Endothelial cell (in vitro differentiated cells): ENCODE data around the gene KISS1. TPM values are rescaled to one million over a fixed set of nuclear protein-coding genes. Genes with fewer than 3 reads are reported as not detected.

Experiments
- DNase-seq: peaks from one replicate; pipeline ENCODE4 v3.0.0; 2021; ENCODE audit warnings: low spot score
- H3K27ac Mint-ChIP-seq: one replicate; pipeline ENCODE4 v1.8.0; 2021; ENCODE audit warnings: mixed read lengths, inconsistent platforms; ENCODE audit not compliant: unreplicated experiment
- H3K27me3 Mint-ChIP-seq: one replicate; pipeline ENCODE4 v1.8.0; 2021; ENCODE audit warnings: mild to moderate bottlenecking, moderate library complexity, mixed read lengths, inconsistent platforms; ENCODE audit not compliant: unreplicated experiment
- H3K36me3 Mint-ChIP-seq: one replicate; pipeline ENCODE4 v1.8.0; 2021; ENCODE audit warnings: mild to moderate bottlenecking, low read depth, mixed read lengths, inconsistent platforms; ENCODE audit not compliant: unreplicated experiment
- H3K4me1 Mint-ChIP-seq: one replicate; pipeline ENCODE4 v1.8.0; 2021; ENCODE audit warnings: mild to moderate bottlenecking, mixed read lengths, inconsistent platforms; ENCODE audit not compliant: unreplicated experiment
- H3K4me3 Mint-ChIP-seq: one replicate; pipeline ENCODE4 v1.8.0; 2021; ENCODE audit warnings: mild to moderate bottlenecking, mixed read lengths, inconsistent platforms; ENCODE audit not compliant: unreplicated experiment
- H3K9me3 Mint-ChIP-seq: one replicate; pipeline ENCODE4 v1.8.0; 2021; ENCODE audit warnings: mixed read lengths, inconsistent platforms; ENCODE audit not compliant: unreplicated experiment
- CTCF ChIP-seq: fragments of 200-600 bp; sonication (generic); IDR thresholded peaks from one replicate; pipeline ENCODE4 v1.5.0; 2021; ENCODE audit warnings: antibody characterized with exemption; ENCODE audit not compliant: unreplicated experiment
- total RNA-seq: library from RNA; stranded (reverse); fragmentation: NEBNext Ultra II Directional; extraction: Animal tissue kit (Norgen Biotek cat#: 25700); gene quantifications from one replicate; pipeline ENCODE4 v1.2.1, GENCODE V29; 2021; ENCODE audit not compliant: unreplicated experiment

KISS1 gene
- total RNA-seq, 1 donor from 2014 or later, result not detected

- DNase-seq, result no peak
- peaks cover 9% of the 10 kb centered on the region for H3K36me3 Mint-ChIP-seq
- H3K27me3 Mint-ChIP-seq, result peaks cover 6% of the 10 kb centered on the region
- no peak overlapping the region for H3K27ac Mint-ChIP-seq
- no peaks in the 10 kb centered on the region for H3K9me3 Mint-ChIP-seq
- H3K4me3 Mint-ChIP-seq, result no peak overlapping the region
- H3K4me1 Mint-ChIP-seq, result peaks cover 2% of the 10 kb centered on the region
- TF ChIP-seq CTCF, result no peak
Measured at GRCh38 chr1:204142032-204142974, 54.0 kb downstream of the KISS1 start.

GRCh38 chr1:204141131-204141530 lies 55.2 kb downstream of the KISS1 start:
- H3K27ac Mint-ChIP-seq, result no peak overlapping the region
- no peaks in the 10 kb centered on the region for H3K4me1 Mint-ChIP-seq

More at GRCh38 chr1:204141131-204141530, 55.2 kb downstream of the KISS1 start:
- TF ChIP-seq CTCF, result no peak
- Mint-ChIP-seq H3K27me3 (peaks cover 4% of the 10 kb centered on the region), H3K4me3 (no peak overlapping the region), H3K9me3 (no peaks in the 10 kb centered on the region), H3K36me3 (peaks cover 9% of the 10 kb centered on the region)
- no peak for DNase-seq

Other genes starting within 250 kb of the KISS1 start
- gene SOX13, start 123.4 kb downstream of the KISS1 start, total RNA-seq, result 107 TPM
- 15.9 TPM for gene ETNK2, start 44.4 kb downstream of the KISS1 start, total RNA-seq
- gene REN, start 30.2 kb downstream of the KISS1 start, total RNA-seq, result not detected
- gene GOLT1A, start 17.5 kb upstream of the KISS1 start, total RNA-seq, result 0.51 TPM
- 3.7 TPM for gene PLEKHA6, start 163.4 kb upstream of the KISS1 start, total RNA-seq
- 43.2 TPM for gene PPP1R15B, start 215.3 kb upstream of the KISS1 start, total RNA-seq